Endothelial cell of umbilical vein (primary cell): ENCODE results near the gene PRAMEF10.
"Not testable (repeated sequence)": the region's sequence is repeated elsewhere in the genome, so short reads cannot be mapped to it uniquely, and the experiment has no call there.

ENCODE experiments used
- CTCF ChIP-seq, 2 donors: IDR thresholded peaks; 1 replicate in 1 of 2; 2 replicates in 1 of 2; pipeline ENCODE4 v1.5.1; 2011; ENCODE audit warnings: low read length in 2 of 2, mild to moderate bottlenecking in 2 of 2, moderate library complexity in 2 of 2, control low read depth in 1 of 2, inconsistent platforms in 1 of 2, low read depth in 1 of 2; ENCODE audit not compliant: insufficient read depth in 1 of 2; ENCODE audit errors: extremely low read depth in 1 of 2
- EZH2 ChIP-seq: IDR thresholded peaks from 2 replicates; pipeline ENCODE4 v1.6.1; 2012; ENCODE audit warnings: borderline replicate concordance, low read depth, mild to moderate bottlenecking, moderate library complexity, low read length, inconsistent platforms; ENCODE audit not compliant: severe bottlenecking
- GATA2 ChIP-seq: IDR thresholded peaks from 2 replicates; pipeline ENCODE4 v1.7.0; 2011; ENCODE audit warnings: low read depth, mild to moderate bottlenecking, moderate library complexity, mixed read lengths, low read length; ENCODE audit not compliant: insufficient read length, insufficient read depth
- MYC ChIP-seq: IDR thresholded peaks from one replicate; pipeline ENCODE4 v1.6.1; 2011; ENCODE audit warnings: mild to moderate bottlenecking, low read depth, low read length
- POLR2A ChIP-seq: IDR thresholded peaks from 2 replicates; pipeline ENCODE4 v1.6.1; 2012; ENCODE audit warnings: low read depth, mild to moderate bottlenecking, control low read depth, low read length
- POLR2AphosphoS5 ChIP-seq: IDR thresholded peaks from 2 replicates; pipeline ENCODE4 v1.6.1; 2012; ENCODE audit warnings: low read depth, mild to moderate bottlenecking, control low read depth, low read length, moderate library complexity; ENCODE audit not compliant: insufficient read depth
- TF ChIP-seq, protein P1 (sequence below): IDR thresholded peaks from 2 replicates; pipeline ENCODE4 v1.6.1; 2011; ENCODE audit not compliant: insufficient read depth, insufficient read length

DNA sequence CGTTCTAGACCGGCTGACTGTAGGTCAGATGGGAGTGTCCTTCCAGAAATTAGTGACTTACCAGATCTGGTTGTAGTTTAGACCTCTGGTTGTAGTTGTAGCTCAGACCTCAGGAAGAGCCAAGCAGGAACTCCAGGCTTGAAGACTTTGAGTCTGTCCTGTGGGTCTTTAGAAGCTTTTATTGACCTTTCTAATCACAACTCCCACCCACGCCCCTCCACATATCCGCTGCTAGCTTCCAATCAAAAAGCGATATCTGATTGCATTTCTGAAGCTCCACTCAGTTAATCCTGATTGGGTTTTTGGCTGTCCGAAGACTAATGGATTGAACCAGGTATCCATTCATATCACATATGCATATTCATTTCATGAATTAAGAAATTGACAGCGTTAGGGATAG is 49.5 kb downstream of the PRAMEF10 start, which contains the start of gene HNRNPCL1:
- TF ChIP-seq, protein P1, sequence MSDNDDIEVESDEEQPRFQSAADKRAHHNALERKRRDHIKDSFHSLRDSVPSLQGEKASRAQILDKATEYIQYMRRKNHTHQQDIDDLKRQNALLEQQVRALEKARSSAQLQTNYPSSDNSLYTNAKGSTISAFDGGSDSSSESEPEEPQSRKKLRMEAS, result not testable (repeated sequence)
- TF ChIP-seq EZH2; POLR2A; CTCF (IDR thresholded peaks at IDR 0.05; ENCODE audit: extremely low read depth in 1 of 2, insufficient read depth in 1 of 2, low read depth in 1 of 2, low read length in 2 of 2); GATA2; MYC; POLR2AphosphoS5: not testable (repeated sequence)
